Gastroesophageal sphincter (tissue), 3 donors: ENCODE measurements around the gene CNN3.
A peak's percentile ranks its signal among the peaks of the same experiment; 100 is the strongest.

Source experiments
- POLR2A ChIP-seq, 2 donors: fragments of 450-650 bp; IDR thresholded peaks; one replicate each; pipeline ENCODE4 v1.6.1; 2017; ENCODE audit warnings: antibody characterized with exemption in 2 of 2, mild to moderate bottlenecking in 2 of 2, moderate library complexity in 1 of 2
- POLR2AphosphoS5 ChIP-seq: sonication (generic); formaldehyde crosslinking; IDR thresholded peaks from one replicate; pipeline ENCODE4 v1.6.1; 2017; ENCODE audit warnings: antibody characterized with exemption
- TF ChIP-seq, protein P1 (sequence below), 4 experiments: fragments of 200-600 bp in 2 of 4; fragments of 450-650 bp in 2 of 4; sonication (generic) in 1 of 4; IDR thresholded peaks; one replicate each; pipeline ENCODE4 v1.5.1; 2017 to 2019; ENCODE audit warnings: antibody characterized with exemption in 4 of 4, mild to moderate bottlenecking in 2 of 4, moderate library complexity in 2 of 4

DNA sequence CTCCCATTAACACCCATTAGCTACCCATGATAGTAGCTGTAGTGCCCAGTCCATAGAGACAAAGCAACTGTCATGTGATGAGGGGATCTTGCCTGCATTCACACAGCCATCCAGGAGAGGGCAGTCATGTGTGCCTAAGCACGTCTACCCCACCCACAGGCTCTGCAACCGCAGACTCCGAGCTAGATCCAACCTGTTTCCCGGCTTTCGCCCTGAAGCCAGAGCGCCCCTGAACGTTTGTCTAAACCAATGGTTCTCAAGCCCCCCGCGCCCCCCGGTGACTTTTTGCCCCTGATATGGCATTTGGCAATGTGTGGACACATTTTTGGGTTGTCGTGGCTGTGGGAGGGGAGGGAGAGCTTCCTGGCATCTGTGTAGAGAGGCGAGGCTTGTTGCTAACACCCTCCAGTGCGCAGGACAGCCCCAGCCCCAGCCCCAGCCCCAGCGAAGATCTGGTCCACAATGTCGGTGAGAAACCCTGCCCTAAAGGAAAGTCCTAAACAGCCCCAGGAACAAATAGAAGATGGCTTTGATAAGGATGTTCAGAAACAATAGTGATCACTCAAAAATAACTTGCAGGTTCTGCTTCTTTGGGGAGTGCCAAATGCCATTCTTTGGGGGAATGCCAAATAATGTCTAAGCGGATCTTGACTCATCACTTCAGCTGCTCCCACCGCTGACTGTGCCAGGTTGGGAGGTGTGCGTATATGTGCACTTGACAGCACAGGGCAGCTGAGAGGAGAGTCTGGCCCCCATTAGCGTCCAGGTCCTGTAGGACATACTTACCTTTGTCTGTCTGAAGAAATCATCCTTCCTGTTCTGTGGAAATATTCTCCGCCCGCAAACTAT is 72.2 kb downstream of the CNN3 start:
- TF ChIP-seq, protein P1, sequence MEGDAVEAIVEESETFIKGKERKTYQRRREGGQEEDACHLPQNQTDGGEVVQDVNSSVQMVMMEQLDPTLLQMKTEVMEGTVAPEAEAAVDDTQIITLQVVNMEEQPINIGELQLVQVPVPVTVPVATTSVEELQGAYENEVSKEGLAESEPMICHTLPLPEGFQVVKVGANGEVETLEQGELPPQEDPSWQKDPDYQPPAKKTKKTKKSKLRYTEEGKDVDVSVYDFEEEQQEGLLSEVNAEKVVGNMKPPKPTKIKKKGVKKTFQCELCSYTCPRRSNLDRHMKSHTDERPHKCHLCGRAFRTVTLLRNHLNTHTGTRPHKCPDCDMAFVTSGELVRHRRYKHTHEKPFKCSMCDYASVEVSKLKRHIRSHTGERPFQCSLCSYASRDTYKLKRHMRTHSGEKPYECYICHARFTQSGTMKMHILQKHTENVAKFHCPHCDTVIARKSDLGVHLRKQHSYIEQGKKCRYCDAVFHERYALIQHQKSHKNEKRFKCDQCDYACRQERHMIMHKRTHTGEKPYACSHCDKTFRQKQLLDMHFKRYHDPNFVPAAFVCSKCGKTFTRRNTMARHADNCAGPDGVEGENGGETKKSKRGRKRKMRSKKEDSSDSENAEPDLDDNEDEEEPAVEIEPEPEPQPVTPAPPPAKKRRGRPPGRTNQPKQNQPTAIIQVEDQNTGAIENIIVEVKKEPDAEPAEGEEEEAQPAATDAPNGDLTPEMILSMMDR (IDR thresholded peaks at IDR 0.05) = peak; percentile 91 to 98 (median 98)
- TF ChIP-seq POLR2AphosphoS5 = peak; percentile 80
- no peak for TF ChIP-seq POLR2A (IDR thresholded peaks at IDR 0.05)
